KOPT-K1 (cell line): ENCODE data around the gene BSCL2.
"Not testable (repeated sequence)": the region's sequence is repeated elsewhere in the genome, so short reads cannot be mapped to it uniquely, and the experiment has no call there.

Experiments
- H3K27ac ChIP-seq: fragments of 200-600 bp; sonication (generic); 2 replicates; pipeline ENCODE4 v1.5.1; 2016; ENCODE audit warnings: antibody characterized with exemption, mild to moderate bottlenecking, low read depth, low read length; ENCODE audit not compliant: poor library complexity, severe bottlenecking
- H3K36me3 ChIP-seq: fragments of 200-600 bp; sonication (generic); 2 replicates; pipeline ENCODE4 v1.5.1; 2017; ENCODE audit warnings: antibody characterized with exemption, mild to moderate bottlenecking, low read length, moderate library complexity; ENCODE audit not compliant: insufficient read depth
- H3K9me3 ChIP-seq: fragments of 200-600 bp; sonication (generic); 2 replicates; pipeline ENCODE4 v1.5.1; 2017; ENCODE audit warnings: antibody characterized with exemption, low read length, mild to moderate bottlenecking; ENCODE audit not compliant: insufficient read depth, poor library complexity, severe bottlenecking

The BSCL2 gene

DNA sequence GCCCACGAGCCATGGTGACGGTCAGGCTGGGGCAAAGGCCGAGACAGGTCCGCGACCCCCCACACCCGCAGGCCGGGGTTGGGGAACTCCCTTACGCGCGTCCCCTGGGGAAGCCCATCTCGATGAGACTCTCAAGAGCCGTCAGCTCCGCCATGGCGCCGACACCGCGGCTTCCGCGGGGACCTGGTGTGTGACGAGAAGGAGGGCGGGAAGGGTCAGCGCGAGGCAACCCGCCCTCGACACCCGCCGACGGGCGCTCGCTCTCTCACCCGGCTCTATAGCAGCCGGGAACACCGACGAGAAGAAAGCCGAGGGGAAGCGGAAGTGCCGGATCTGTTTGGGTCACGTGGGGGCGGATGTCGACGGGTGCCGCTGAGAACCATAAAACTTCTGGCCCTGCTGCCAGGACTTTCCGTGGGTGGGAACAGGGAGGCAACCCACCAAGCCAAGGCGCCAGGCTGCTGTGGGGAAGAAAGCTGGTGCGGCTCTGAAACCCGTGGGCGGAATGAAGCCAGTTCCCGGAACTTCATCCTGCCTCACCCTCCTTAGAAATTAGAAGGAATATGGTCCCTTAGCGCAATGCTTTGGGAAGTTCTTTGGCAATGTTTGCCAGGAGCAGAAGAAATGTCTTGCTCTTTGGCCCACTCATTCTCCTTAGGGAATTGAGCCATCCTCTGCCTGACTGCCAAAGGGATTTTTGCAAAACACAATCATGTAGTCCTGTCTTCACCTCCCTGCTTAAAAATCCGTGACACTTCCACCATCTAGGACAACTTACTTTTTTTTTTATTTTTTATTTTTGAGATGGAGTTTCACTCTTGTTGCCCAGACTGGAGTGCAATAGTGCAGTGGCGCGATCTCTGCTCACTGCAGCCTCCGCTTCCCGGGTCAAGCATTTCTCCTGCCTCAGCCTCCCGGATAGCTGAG, 28.2 kb downstream of the BSCL2 start, which contains the start of gene UBXN1:
UBXN1 (minus strand) TSS at position 304 of the 927 bp plus-strand sequence; CDS start at position 154, 150 bp downstream.
- Histone ChIP-seq H3K27ac (peak within 1 kb of the TSS; percentile 82), H3K36me3 (peaks cover 37% of the 10 kb centered on the region), H3K9me3 (no peaks in the 10 kb centered on the region)

DNA sequence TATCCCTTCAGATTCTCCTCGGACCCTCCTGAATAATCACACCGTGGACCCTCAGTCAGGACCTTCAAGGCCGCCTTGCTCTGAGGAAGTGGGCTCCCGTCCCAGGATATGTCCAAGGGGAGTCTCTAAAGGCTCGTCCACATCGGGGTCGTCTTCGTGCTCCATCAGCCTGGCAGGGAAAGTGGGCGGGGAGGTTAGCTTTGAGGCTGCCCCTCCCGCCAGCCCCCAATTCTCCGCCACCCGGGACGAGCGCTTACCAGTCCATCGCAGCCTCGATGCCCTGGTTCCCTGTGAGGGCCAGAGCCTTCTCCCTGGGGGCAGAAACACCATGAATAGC, 28.8 kb downstream of the BSCL2 start:
- peak overlapping the region; percentile 82 for H3K27ac ChIP-seq
- H3K9me3 ChIP-seq, result no peaks in the 10 kb centered on the region
- peaks cover 43% of the 10 kb centered on the region for H3K36me3 ChIP-seq

- peaks cover 50% of the 10 kb centered on the region for H3K36me3 ChIP-seq
- H3K9me3 ChIP-seq, result no peaks in the 10 kb centered on the region
- H3K27ac ChIP-seq, result no peak overlapping the region
Observed at GRCh38 chr11:62677714-62678113, 29.5 kb downstream of the BSCL2 start.

DNA sequence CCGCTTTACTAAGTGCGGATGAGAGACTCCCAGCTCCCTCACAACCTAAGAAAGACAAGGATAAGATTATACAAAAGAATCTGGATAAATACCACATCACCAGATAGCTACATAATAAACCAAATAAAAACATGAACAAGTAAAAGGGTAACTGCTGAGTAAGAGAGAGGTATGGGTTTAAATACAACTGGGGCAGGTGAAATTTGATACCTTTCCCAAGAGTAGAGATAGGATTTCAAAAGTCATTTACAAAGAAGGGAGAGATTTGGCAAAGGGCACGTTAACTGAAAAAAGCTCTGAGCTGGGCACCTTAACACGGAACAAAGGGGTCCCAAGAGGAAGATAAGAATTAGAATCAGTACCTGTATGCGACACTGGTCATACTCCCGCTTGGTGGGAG, 30.1 kb downstream of the BSCL2 start:
- H3K27ac ChIP-seq, result no peak overlapping the region
- peaks cover 50% of the 10 kb centered on the region for H3K36me3 ChIP-seq
- no peaks in the 10 kb centered on the region for H3K9me3 ChIP-seq

DNA sequence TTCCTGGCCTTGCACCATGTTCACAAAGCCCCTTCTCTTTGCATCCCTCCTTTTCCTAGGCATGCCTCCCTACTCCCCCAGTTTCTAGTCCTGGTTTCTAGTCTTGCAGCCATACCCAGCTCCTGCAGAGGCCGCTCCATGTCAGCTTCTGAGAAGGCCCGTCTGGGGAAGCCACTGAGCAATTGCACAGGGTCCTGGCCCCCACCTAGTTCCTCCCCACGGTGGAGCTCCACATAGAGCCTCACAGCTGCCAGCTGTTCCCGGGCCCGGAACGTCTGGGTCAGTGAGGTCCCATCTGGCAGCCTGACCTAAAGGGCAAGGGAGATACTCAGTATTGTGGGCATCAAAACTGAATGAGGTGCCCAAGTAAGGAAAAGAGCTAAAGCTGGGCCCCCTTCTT, 30.5 kb downstream of the BSCL2 start:
- no peak overlapping the region for H3K27ac ChIP-seq
- peaks cover 50% of the 10 kb centered on the region for H3K36me3 ChIP-seq
- no peaks in the 10 kb centered on the region for H3K9me3 ChIP-seq

- H3K36me3 ChIP-seq, result peaks cover 50% of the 10 kb centered on the region
- not testable (repeated sequence) for H3K27ac ChIP-seq, H3K9me3 ChIP-seq
Observed at GRCh38 chr11:62675415-62675814, 31.8 kb downstream of the BSCL2 start.

- H3K27ac ChIP-seq, result no peak overlapping the region
- peaks cover 57% of the 10 kb centered on the region for H3K36me3 ChIP-seq
Observed at GRCh38 chr11:62673196-62673525, 34.1 kb downstream of the BSCL2 start.

GRCh38 chr11:62671608-62672389, 35.4 kb downstream of the BSCL2 start, which contains the start of the genes LBHD1 and UQCC3:
LBHD1 (minus strand) TSS chr11:62672267; CDS start chr11:62670031, 2,236 bp downstream.
UQCC3 (plus strand) TSS chr11:62671673; CDS start chr11:62671746, 73 bp downstream.
- Histone ChIP-seq H3K27ac (peak within 1 kb of the TSS; percentile 93), H3K9me3 (no peaks in the 10 kb centered on the region), H3K36me3 (peaks cover 58% of the 10 kb centered on the region)

More at GRCh38 chr11:62673196-62673525, 34.1 kb downstream of the BSCL2 start:
- H3K9me3 ChIP-seq, result no peaks in the 10 kb centered on the region

GRCh38 chr11:62671236-62671607, 36.0 kb downstream of the BSCL2 start:
- H3K9me3 ChIP-seq, result no peaks in the 10 kb centered on the region
- peak overlapping the region; percentile 93 for H3K27ac ChIP-seq
- peaks cover 58% of the 10 kb centered on the region for H3K36me3 ChIP-seq

- Histone ChIP-seq H3K9me3 (no peaks in the 10 kb centered on the region), H3K36me3 (peaks cover 47% of the 10 kb centered on the region), H3K27ac (peak overlapping the region; percentile 4)
Observed at GRCh38 chr11:62669420-62670161, 37.6 kb downstream of the BSCL2 start.

- Histone ChIP-seq H3K27ac (no peak overlapping the region), H3K9me3 (no peaks in the 10 kb centered on the region), H3K36me3 (peaks cover 37% of the 10 kb centered on the region)
Observed at GRCh38 chr11:62667460-62667859, 39.8 kb downstream of the BSCL2 start.

GRCh38 chr11:62666259-62666926, 40.8 kb downstream of the BSCL2 start:
- H3K27ac ChIP-seq, result peak overlapping the region; percentile 84
- H3K36me3 ChIP-seq, result peaks cover 47% of the 10 kb centered on the region
- H3K9me3 ChIP-seq, result no peaks in the 10 kb centered on the region

GRCh38 chr11:62665599-62666258, 41.5 kb downstream of the BSCL2 start:
- Histone ChIP-seq H3K9me3 (no peaks in the 10 kb centered on the region), H3K27ac (peak overlapping the region; percentile 84), H3K36me3 (peaks cover 52% of the 10 kb centered on the region)

DNA sequence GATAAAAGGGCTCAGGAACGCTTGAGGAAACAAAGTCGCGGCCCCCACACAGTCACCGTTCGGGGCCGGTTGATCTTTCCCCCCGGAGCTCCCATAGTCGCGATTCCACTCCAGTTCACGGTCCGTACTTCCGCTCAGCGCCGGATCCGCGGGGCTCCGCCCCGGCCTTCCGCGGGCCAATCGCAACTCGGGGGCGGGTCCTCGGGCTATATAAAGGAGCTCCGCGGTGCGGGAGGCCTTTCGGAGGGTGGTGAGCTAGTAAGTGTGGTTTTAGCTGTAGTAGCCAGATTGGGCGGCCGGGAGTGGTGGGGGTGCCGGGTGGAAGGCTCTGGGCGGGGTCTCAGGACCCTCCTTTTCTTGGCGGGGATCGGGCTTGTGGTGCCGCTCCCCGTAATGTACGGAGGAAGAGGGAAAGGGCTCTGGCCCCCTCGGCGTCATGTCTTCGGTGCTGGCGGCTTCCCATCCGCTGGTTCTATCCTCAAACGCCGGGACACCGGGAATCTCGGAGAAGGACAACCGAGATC, 42.1 kb downstream of the BSCL2 start, which contains the start of the genes C11orf98 and CSKMT:
C11orf98 (minus strand) TSS at position 136 of the 524 bp plus-strand sequence; CDS start at position 95, 41 bp downstream.
CSKMT (plus strand) TSS at position 238 of the 524 bp plus-strand sequence. CDS start 568 bp downstream, outside the sequence.
- peak within 1 kb of the TSS; percentile 84 for H3K27ac ChIP-seq
- no peaks in the 10 kb centered on the region for H3K9me3 ChIP-seq
- H3K36me3 ChIP-seq, result peaks cover 56% of the 10 kb centered on the region
